Measurements from ENCODE around the gene CNIH3.
"Not testable (repeated sequence)": the region's sequence is repeated elsewhere in the genome, so short reads cannot be mapped to it uniquely, and the experiment has no call there.

The CNIH3 gene

DNA sequence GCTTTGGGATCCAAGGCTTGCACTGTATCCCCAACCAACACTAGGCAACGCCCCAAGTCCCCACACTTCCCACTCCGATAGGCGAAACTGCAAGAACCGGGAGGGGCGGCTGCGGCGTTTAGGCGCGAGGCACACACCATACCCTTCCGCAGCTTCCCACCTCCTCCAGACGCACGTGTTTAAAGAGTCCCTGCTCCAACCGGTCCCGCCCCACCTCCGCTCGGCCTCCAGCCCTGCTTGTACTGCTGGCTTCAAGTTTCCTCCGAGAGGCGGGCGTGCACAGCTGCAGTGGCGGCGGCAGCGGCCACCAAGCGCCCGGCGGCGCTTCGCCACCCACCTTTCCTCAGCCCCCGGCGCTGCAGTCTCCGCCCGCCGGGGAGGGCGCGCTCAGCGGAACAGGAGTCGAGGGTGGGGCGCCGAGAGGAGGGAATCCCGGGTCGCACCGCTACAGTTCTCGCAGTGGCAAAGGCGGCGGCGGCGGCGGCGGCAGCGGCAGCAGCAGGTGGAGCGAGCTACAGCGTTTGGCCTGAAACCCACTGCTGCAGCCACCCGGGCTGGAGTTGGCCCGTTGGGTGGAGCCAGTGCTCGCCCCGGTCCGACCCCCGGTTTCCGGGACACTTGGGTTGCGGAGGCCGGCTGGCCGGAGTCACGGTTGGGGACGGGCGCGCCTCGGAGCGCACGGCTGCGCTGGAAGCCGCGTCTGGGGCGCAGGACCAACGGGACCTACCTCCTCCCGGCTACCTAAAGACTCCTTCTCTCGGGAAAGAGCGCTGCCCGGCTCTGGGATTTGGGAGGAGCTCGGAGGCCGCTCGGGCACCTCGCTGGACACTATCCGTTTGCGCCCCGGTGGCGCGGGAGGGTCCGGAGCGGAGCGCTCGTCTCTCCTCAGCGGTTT lies at the start of gene CNIH3:
Gene CNIH3, plus strand, starts transcription at position 457 of the 895 bp plus-strand sequence. CDS start 858 bp downstream, outside the sequence.
- peak in 1 of 2 donors; percentile 10 for DNase-seq (ENCODE audit: low read depth in 2 of 2)

DNA sequence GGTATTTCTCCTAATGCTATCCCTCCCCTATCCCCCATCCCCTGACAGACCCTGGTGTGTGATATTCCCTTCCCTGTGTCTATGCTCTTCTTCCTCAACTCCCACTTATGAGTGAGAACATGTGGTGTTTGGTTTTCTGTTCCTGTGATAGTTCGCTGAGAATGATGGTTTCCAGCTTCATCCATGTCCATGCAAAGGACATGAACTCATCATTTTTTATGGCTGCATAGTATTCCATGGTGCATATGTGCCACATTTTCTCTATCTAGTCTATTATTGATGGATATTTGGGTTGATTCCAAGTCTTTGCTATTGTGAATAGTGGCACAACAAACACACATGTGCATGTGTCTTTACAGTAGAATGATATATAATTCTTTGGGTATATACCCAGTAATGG lies 49.6 kb upstream of the CNIH3 start:
- not testable (repeated sequence) for DNase-seq (ENCODE audit: low read depth in 2 of 2)

- no peak for DNase-seq (ENCODE audit: low read depth in 2 of 2)
Measured at GRCh38 chr1:224569276-224569675, 46.8 kb upstream of the CNIH3 start.

DNA sequence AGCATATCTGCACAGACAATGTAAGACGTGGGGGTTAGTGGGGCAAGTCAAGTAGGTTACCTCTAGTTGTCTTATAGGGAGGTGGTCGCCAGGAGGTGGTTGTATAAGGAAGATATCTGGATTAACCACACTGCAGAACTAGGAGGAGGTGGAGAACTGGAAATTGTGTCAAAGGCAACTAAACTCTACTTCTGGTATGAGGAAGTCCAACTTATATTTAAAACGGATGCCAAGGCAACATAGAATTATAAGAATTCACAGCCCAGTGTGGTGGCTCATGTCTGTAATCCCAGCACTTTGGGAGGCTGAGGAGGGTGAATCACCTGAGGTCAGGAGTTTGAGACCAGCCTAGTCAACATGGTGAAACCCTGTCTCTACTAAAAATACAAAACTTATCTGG lies 44.1 kb upstream of the CNIH3 start:
- not testable (repeated sequence) for DNase-seq (ENCODE audit: low read depth in 2 of 2)

DNA sequence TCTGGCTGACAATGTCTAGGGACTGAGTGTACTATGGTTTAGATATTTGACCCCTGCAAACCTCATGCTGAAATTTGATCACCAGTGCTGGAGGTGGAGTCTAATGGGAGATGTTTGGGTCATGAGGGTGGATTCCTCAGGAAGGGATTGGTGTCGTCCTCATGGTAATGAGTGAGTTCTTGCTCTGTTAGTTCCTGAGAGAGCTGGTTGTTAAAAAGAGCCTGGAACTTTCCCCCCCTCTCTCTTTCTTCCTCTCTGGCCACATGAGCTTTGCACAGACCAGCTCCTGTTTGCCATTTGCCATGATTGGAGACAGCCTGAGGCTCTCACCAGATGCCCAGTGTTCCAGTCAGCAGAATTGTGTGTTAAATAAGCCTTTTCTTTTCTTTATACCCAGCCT lies 36.6 kb upstream of the CNIH3 start:
- no peak for DNase-seq (ENCODE audit: low read depth in 2 of 2)

- DNase-seq (ENCODE audit: low read depth in 2 of 2), result no peak
Measured at GRCh38 chr1:224580006-224580405, 36.1 kb upstream of the CNIH3 start.

GRCh38 chr1:224582041-224582440 lies 34.1 kb upstream of the CNIH3 start:
- no peak for DNase-seq (ENCODE audit: low read depth in 2 of 2)

DNA sequence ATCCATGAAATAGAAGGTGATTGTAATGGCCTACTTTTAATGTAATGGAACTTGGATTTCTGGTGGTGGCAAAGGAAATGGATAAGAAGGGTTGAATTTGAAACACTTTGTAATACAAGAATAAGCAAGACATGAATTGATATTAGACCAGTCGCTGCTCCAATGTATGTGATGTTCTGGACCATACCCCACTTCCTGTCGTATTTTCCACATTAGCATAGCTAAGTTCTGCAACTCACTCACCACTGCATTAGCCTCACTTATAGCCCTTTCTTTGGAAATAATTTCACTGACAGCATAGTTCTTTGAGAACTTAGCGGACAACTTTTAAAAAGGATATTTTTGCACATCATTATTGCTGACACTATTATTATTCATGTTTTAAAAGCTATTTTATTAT lies 32.3 kb upstream of the CNIH3 start:
- DNase-seq (ENCODE audit: low read depth in 2 of 2), result no peak

GRCh38 chr1:224585051-224585450 lies 31.1 kb upstream of the CNIH3 start:
- DNase-seq (ENCODE audit: low read depth in 2 of 2), result no peak

DNA sequence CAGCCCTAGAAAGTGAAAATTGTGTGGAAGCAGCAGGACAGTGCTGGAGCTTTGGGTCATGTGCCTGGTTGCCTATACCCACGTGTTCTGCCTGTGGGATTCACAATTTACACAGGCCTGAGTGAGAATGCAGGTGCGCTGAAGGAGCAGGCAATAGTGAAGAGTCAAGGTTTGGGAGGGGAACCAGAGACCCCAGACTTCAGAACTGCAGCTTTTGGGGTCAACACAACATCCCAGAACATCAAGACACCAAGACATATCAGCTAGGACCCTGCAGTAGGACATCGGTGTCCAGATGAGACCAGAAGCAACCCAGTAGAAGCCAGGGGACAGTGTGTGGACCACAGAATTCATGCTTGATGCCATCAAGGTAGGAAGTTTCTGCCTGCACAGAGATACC lies 29.1 kb upstream of the CNIH3 start:
- no peak for DNase-seq (ENCODE audit: low read depth in 2 of 2)

DNA sequence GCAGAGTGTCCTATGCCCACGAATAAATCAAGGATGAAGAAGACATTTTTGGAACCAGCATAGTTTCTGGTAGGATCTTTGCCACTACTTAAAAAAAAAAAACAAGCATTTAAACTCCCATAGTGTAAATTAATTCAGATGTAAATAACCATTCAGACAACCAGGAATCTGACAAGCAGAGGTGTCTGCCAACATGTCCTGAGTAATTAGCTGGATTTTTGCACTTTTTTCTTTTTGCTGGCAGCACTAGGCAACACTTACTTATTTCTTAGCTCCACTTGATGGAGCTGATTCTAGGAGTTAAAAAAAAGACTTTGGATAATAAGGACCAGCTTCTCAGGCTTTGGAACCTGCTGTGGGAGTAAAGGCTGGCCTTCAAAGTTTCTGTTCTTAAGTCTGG lies 27.6 kb upstream of the CNIH3 start:
- DNase-seq (ENCODE audit: low read depth in 2 of 2), result no peak

DNA sequence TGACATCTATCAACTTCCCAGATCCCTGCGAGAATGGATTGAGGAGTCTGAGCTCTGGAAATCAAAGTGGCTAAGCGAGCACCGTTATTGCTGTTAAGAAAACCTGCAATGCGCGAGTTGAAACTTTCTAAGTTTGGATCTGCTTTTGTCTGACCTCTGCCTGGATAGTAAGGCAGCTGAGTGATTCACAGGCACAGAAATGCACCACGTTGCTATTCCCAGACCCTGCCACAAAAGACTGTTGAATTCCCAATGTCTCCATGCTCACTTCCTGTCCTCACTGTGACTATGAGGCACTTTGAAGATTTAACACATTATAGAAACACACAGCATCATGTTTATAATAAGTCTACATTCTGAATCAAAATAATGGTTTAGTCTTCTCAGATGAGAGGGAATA lies 27.1 kb upstream of the CNIH3 start:
- no peak for DNase-seq (ENCODE audit: low read depth in 2 of 2)

GRCh38 chr1:224591326-224591725 lies 24.8 kb upstream of the CNIH3 start:
- DNase-seq (ENCODE audit: low read depth in 2 of 2), result no peak

DNA sequence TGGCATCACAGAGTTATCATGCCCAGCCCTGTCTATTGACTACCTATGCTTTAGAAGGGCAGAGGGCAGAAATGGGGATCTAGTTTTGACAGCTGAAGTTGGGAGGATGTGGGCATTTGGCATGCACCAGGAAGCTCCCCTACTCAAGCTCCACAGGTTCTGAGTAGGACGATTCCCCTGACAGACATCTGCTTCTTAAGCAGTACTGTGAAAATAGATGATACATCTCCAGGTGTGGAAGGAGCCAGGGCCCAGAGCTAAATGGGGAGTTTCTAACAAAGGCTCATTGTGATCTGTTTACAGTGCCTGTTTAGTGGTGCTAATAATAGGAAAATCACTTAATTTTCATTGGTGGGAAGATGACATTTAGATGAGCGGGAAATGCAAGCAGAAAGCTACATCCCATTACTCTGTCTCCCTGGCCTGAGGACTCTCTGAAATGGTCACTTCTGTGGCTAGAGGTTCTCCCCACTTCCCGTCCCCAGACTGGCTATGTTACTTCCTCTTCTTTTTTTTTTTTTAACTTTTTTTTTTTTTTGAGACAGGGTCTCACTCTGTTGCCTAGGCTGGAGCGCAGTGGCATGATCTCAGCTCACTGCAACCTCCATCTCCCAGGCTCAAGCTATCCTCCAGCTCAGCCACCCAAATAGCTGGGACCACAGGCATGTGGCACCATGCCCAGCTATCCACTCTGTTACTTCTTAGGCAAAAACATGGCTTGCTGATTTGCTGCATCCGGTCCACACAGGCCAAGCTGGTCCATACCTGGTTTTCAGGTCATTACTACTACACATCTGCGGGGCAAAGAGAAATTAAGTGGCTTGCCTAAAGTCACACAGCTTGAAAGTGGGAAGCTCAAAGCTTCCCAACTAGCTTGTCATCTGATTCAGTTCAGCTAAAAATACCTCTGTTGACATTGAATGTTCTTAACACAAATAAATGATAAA lies 23.2 kb upstream of the CNIH3 start:
- no peak for DNase-seq (ENCODE audit: low read depth in 2 of 2)

DNA sequence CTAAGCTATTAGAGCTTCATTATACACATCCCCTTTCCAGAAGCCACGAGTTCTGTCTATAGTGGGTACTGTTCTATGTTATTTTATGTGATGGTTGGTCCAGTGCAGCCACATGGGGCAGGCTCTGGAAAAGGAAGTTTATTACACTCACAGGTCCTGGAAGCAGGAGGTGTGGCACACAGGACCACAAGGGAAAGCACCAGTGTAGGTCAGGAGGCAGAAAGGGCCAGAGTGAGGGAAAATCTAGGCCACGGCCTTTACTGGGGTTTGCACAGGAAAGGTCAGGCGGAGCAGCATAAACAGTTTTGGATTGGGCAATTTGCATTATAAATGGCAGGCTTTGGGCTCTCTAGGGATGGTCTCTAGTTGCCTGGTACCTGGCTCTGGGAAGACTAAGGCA lies 21.8 kb upstream of the CNIH3 start:
- no peak for DNase-seq (ENCODE audit: low read depth in 2 of 2)

- no peak for DNase-seq (ENCODE audit: low read depth in 2 of 2)
Measured at GRCh38 chr1:224594851-224595250, 21.3 kb upstream of the CNIH3 start.

DNA sequence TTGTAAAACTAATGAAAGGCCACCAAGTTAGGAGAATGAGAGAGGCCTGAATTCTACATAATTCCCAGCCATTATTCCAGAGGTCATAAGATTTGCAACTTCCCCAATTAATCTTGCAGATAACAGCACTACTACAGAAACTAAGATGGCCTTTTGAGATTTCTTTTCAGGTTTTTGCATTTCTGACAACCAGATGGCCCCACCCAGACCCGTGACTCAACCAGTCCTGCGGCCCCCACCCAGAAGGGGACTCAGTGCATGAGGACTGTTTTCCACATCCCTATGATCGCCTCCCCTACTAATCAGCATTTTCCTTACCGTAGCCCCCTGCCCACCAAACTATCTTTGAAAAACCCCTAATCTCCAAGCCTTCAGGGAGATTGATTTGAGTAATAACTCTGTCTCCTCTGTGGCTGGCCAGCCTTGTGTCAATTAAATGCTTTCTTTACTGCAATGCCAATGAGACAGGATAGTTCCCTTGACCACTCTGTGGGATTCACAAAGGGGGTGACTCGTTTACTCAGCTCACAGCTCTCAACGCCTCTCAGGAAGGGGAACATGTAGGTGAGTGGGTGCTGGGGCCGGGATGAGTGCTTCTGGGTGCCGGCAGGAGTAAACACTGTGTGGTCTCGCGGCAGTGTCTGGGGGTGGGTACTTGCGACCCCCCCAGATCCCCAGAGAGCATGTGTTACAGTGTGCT lies 10.5 kb upstream of the CNIH3 start:
- no peak for DNase-seq (ENCODE audit: low read depth in 2 of 2)

DNA sequence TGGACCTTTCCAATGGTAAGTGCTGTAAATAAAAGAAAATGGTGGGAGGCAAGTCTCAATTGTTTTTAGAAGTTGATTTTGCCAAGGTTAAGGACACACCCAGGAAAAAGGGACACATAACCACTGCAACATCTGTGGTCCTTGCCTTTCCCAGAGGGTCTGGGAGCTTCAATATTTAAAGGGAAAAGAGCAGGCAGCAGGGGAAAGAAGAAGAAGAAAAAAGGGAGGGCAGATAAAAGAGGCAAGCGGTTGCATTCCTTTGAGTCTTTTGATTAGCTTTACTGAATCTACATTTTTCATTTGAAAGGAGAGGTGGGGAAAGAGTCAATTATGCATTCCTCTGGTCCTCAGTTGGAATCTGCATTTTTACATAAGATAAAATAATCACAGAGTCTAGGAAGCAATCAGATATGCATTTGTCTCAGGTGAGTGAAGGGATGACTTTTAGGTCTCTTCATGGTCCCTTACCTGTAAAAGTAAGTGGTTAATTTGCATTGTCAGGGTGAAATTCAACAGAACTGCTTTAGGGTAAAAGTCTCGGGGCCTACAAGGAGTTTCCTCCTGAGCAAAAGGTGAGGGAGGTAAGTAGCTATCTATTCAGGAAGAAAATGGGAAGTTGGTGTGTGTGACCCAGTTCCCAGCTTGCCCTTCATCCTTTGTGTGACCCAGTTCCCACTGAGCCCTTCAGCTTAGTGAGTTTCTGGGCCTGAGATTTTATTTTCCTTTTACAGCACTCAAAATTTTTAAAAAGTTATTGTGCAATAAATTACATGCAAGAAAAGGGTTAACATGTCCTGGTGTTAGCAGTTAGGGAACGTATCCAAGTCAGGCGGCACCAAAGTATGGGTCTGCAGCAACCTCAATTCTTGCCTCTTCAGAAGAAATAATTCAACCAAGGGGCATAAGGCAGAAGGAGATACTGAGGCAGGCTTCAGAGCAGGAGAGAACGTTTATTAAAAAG lies 8.6 kb upstream of the CNIH3 start:
- DNase-seq (ENCODE audit: low read depth in 2 of 2), result no peak

DNA sequence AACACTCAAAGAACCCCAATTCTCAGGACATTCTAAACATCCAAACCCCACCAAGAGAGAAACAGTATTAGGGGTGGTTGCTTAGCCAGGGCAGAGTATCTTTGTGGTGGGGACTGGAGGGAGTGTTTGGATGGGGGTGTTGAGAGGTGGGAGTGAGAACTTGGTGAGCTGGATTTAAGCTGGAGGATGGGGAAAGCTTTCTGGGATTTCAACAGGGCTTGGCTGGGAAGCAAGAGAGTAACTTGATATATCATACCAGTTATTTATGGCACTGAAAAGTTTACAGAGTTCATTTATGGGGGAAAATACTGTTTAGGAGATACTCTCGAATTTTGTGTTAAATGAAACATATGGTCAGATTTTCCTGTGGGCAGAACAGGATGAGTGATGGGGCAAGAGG lies 6.8 kb upstream of the CNIH3 start:
- no peak for DNase-seq (ENCODE audit: low read depth in 2 of 2)

GRCh38 chr1:224612246-224612645 lies 3.9 kb upstream of the CNIH3 start:
- no peak for DNase-seq (ENCODE audit: low read depth in 2 of 2)

GRCh38 chr1:224613486-224613885 lies 2.6 kb upstream of the CNIH3 start:
- DNase-seq (ENCODE audit: low read depth in 2 of 2), result no peak
